Lung (tissue), 12 donors: ENCODE results near the gene ROCK2. TPM values are rescaled to one million over a fixed set of nuclear protein-coding genes. Genes with fewer than 3 reads are reported as not detected.

ENCODE experiments used
- ATAC-seq: fragments of 200-7000 bp; cut with Tn5 transposase; one replicate; pipeline ENCODE4 v1.9.1; 2020; ENCODE audit warnings: moderate number of reproducible peaks; ENCODE audit not compliant: insufficient read depth, low FRiP score
- DNase-seq, 3 donors: peaks; one replicate each; pipeline ENCODE4 v3.0.0-alpha.2; 2013 to 2017
- H3K27ac ChIP-seq, 2 donors: one replicate each; pipeline ENCODE4 v1.5.1; 2013; ENCODE audit warnings: mild to moderate bottlenecking in 2 of 2, moderate library complexity in 2 of 2, control low read depth in 1 of 2, inconsistent platforms in 1 of 2, low read depth in 1 of 2, low read length in 1 of 2
- H3K27me3 ChIP-seq, 3 donors: one replicate each; pipeline ENCODE4 v1.5.1; 2013; ENCODE audit warnings: low read length in 2 of 3; ENCODE audit not compliant: control insufficient read depth in 3 of 3, insufficient read depth in 3 of 3
- H3K36me3 ChIP-seq, 4 donors: one replicate each; pipeline ENCODE4 v1.5.1; 2013; ENCODE audit warnings: low read length in 4 of 4, mild to moderate bottlenecking in 1 of 4, moderate library complexity in 1 of 4; ENCODE audit not compliant: control insufficient read depth in 4 of 4, insufficient read depth in 4 of 4
- H3K4me1 ChIP-seq, 5 donors: one replicate each; pipeline ENCODE4 v1.5.1; 2013; ENCODE audit warnings: low read length in 5 of 5, mild to moderate bottlenecking in 2 of 5, moderate library complexity in 1 of 5; ENCODE audit not compliant: control insufficient read depth in 5 of 5, insufficient read depth in 5 of 5
- H3K4me3 ChIP-seq: one replicate; pipeline ENCODE4 v1.5.1; 2013; ENCODE audit warnings: mild to moderate bottlenecking, control low read depth, moderate library complexity
- H3K9ac ChIP-seq, 2 donors: one replicate each; pipeline ENCODE4 v1.5.1; 2013; ENCODE audit warnings: low read length in 2 of 2, control low read depth in 1 of 2; ENCODE audit not compliant: insufficient read depth in 1 of 2
- H3K9me3 ChIP-seq, 4 donors: one replicate each; pipeline ENCODE4 v1.5.1; 2013; ENCODE audit warnings: low read length in 3 of 4, mild to moderate bottlenecking in 1 of 4, moderate library complexity in 1 of 4; ENCODE audit not compliant: control insufficient read depth in 4 of 4, insufficient read depth in 3 of 4
- WGBS, 2 donors: extraction: QIAGEN DNeasy Blood & Tissue Kit; methylation state at CpG; one replicate each; pipeline ENCODE4 v1.1.7; 2013; 5-methylcytosine and 5-hydroxymethylcytosine counted together
- polyA plus RNA-seq, 2 donors: library from polyadenylated mRNA; stranded (reverse); fragments of 200-250 nt; gene quantifications; one replicate each; pipeline ENCODE4 v1.2.1, GENCODE V29; 2013
- total RNA-seq, 2 donors: library from RNA; depleted of rRNA in 1 of 2; stranded (reverse); fragments of >200 nt in 1 of 2; gene quantifications; one replicate each; pipeline ENCODE4 v1.2.1, GENCODE V29; 2014 to 2021
- TF ChIP-seq, protein P1 (sequence below): IDR thresholded peaks from 2 replicates; pipeline ENCODE4 v1.5.1; 2012; ENCODE audit warnings: mild to moderate bottlenecking; ENCODE audit errors: control extremely low read depth, extremely low read depth
- donor health status: control.
- donor health status: control.
- donor health status: Bipolar disorder and iron deficiency.
- donor health status: healthy.
- donor health status: DM: yes; HTN: yes; CAD: no.

The ROCK2 gene
- total and polyA plus RNA-seq, 4 donors = 8.0 to 103 (median 28.7) TPM

- H3K9me3 ChIP-seq = no peaks in the 10 kb centered on the region
- peaks cover 0 to 4% (median 2%) of the 10 kb centered on the region in 4 donors for H3K36me3 ChIP-seq
- no peak overlapping the region for H3K27ac ChIP-seq
- DNase-seq (no peak), ATAC-seq (no peak)
- peaks cover 0 to 15% (median 0%) of the 10 kb centered on the region in 5 donors for H3K4me1 ChIP-seq
- no peak overlapping the region for H3K9ac ChIP-seq
- TF ChIP-seq, protein P1, sequence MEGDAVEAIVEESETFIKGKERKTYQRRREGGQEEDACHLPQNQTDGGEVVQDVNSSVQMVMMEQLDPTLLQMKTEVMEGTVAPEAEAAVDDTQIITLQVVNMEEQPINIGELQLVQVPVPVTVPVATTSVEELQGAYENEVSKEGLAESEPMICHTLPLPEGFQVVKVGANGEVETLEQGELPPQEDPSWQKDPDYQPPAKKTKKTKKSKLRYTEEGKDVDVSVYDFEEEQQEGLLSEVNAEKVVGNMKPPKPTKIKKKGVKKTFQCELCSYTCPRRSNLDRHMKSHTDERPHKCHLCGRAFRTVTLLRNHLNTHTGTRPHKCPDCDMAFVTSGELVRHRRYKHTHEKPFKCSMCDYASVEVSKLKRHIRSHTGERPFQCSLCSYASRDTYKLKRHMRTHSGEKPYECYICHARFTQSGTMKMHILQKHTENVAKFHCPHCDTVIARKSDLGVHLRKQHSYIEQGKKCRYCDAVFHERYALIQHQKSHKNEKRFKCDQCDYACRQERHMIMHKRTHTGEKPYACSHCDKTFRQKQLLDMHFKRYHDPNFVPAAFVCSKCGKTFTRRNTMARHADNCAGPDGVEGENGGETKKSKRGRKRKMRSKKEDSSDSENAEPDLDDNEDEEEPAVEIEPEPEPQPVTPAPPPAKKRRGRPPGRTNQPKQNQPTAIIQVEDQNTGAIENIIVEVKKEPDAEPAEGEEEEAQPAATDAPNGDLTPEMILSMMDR = no peak
- H3K27me3 ChIP-seq = no peaks in the 10 kb centered on the region
- 45 to 46% methylated on average over 2 of the region's 2 CpGs for WGBS, 2 donors
- no peak overlapping the region for H3K4me3 ChIP-seq
Observed at GRCh38 chr2:11260979-11261378, 83.5 kb downstream of the ROCK2 start.

DNA sequence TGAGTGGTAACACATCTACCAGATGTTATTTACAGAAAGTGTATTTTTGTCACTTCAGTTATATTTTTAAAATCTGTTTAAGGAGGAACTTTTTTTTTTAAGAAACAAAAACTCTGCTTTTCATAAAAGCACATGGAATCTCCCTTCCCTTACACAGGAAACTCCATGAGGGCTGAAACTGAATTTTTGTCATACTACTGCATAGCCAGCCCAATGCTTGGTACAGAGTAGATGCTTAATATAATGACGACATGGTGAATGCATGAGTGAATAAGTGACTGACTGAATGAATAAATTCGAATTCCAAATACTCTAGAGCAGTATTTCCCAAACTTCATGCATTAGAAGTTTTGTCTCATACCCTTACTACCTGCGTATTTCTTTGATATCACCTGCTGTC lies 86.5 kb downstream of the ROCK2 start:
- no peak for DNase-seq
- H3K4me3 ChIP-seq = no peak overlapping the region
- H3K9ac ChIP-seq = no peak overlapping the region
- TF ChIP-seq, protein P1 = no peak
- H3K36me3 ChIP-seq = peaks cover 0 to 4% (median 2%) of the 10 kb centered on the region in 4 donors
- 95 to 96% methylated on average over 3 of the region's 3 CpGs for WGBS, 2 donors
- peaks cover 0 to 12% (median 0%) of the 10 kb centered on the region in 5 donors for H3K4me1 ChIP-seq
- H3K27ac ChIP-seq = no peak overlapping the region
- no peak for ATAC-seq
- H3K27me3 ChIP-seq = no peaks in the 10 kb centered on the region
- H3K9me3 ChIP-seq = no peaks in the 10 kb centered on the region

GRCh38 chr2:11257078-11257477 lies 87.4 kb downstream of the ROCK2 start:
- H3K4me3 ChIP-seq = no peak overlapping the region
- H3K27ac ChIP-seq = no peak overlapping the region
- no peaks in the 10 kb centered on the region for H3K9me3 ChIP-seq
- H3K27me3 ChIP-seq = no peaks in the 10 kb centered on the region
- WGBS, 2 donors = 95 to 96% methylated on average over 16 of the region's 16 CpGs
- TF ChIP-seq, protein P1 = no peak
- peaks cover 0 to 4% (median 2%) of the 10 kb centered on the region in 4 donors for H3K36me3 ChIP-seq
- peaks cover 0 to 11% (median 0%) of the 10 kb centered on the region in 5 donors for H3K4me1 ChIP-seq
- no peak for DNase-seq
- ATAC-seq = no peak
- no peak overlapping the region for H3K9ac ChIP-seq

DNA sequence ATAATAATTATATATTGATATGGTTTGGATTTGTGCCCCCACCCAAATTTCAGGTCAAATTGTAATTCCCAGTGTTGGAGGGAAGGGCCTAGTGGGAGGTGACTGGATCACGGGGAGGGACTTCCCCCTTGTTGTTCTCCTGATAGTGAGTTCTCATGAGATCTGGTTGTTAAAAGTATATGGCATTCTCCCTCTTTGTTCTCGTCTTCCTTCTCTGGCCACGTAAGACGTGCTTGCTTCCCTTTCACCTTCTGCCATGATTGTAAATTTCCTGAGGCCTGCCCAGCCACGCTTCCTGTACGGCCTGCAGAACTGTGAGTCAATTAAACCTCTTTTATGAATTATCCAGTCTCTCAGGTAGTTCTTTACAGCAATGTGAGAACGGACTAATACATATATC lies 88.3 kb downstream of the ROCK2 start:
- 84 to 87% methylated on average over 7 of the region's 7 CpGs for WGBS, 2 donors
- Histone ChIP-seq H3K27me3 (no peaks in the 10 kb centered on the region), H3K36me3 (peaks cover 0 to 4% (median 2%) of the 10 kb centered on the region in 4 donors), H3K4me3 (no peak overlapping the region), H3K27ac (no peak overlapping the region), H3K4me1 (peaks cover 0 to 11% (median 0%) of the 10 kb centered on the region in 5 donors), H3K9ac (no peak overlapping the region), H3K9me3 (no peaks in the 10 kb centered on the region)
- no peak for DNase-seq
- ATAC-seq = no peak
- TF ChIP-seq, protein P1 = no peak
